ENCODE measurements around the gene TTLL6.
"Not testable (repeated sequence)": the region's sequence is repeated elsewhere in the genome, so short reads cannot be mapped to it uniquely, and the experiment has no call there.

TTLL6 gene

DNA sequence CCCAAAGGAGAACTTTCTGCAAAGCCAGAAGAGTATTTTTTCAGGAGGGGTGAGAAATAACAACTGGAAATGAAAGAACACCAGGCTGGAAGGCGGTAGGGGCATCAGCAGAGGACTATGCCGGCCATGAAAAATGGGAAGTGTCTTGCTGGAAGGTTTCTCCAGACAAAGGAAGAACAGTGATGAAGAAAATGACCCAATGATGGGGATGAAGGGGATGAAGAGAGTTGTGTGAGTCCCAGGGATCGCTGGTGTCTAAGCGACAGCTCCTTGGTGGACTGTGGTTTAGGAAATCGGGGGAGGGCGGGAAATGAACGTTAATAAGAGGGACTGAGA lies 623 bp downstream of the TTLL6 start:
- in situ Hi-C loops (cut with MboI; ENCODE audit: low sequenced_read_pairs): loop anchor here (5.0 kb wide), 1 partner anchor 61 kb away; no protein-coding TSS in a partner anchor

DNA sequence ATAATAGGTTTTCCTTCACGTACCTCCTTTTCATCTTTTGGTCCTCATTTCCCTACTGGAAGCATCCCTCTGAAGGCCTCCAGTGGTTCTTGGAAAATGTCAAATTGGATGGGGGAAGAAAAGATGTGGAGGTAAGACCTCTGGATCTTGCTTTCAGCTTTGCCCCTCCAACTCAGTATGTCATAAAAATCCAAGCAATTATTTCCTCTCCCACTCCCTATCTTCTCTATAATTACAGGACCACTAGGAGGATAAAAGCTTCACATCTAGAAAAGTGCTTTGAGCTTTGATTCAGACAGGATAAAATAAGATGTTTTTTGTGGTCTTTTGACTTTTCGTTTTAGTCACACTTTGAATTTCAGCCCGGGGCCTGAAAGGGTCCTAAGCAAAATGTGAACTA lies 1.7 kb downstream of the TTLL6 start:
- in situ Hi-C loops (cut with MboI; ENCODE audit: low sequenced_read_pairs): loop anchor here (5.0 kb wide), 1 partner anchor 62 kb away; no protein-coding TSS in a partner anchor

DNA sequence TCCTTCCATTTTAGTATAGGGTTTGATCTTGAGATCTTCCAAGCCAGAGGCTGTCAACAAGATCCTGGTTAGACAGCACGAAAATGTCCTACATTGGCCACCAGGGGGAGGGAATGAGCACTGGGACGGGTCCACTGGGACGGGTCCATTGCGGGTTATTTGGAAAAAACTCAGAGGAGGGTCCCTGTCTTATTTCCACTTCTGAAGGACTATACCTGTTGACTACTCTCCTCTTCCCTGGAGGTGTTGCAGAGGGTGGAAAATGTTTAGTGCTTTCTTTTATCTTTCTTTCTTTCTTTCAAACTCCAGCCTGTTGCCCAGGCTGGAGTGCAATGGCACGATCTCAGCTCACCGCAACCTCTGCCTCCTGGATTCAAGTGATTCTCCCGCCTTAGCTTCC lies 2.5 kb downstream of the TTLL6 start:
- in situ Hi-C loops (cut with MboI; ENCODE audit: low sequenced_read_pairs): no loop called here

DNA sequence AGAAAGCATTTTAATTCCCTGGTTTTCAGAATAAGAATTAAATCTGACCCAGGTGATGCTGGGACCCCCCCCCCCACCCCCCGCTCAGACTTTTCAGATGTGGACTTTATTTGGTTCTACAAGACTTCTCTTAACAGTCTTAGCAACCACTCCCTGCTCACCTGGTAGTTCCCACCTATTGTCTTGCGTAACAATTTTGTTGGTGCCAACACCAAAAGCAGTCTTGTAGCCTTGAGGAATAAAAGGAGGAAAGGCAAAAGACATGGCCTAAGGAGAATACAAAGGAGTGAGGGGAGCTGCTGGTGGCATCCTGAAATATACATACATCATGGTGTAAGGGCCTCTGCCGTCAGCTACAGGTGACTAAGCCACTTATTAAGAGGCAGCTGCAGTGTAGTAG lies 5.0 kb downstream of the TTLL6 start:
- in situ Hi-C loops (cut with MboI; ENCODE audit: low sequenced_read_pairs): no loop called here

DNA sequence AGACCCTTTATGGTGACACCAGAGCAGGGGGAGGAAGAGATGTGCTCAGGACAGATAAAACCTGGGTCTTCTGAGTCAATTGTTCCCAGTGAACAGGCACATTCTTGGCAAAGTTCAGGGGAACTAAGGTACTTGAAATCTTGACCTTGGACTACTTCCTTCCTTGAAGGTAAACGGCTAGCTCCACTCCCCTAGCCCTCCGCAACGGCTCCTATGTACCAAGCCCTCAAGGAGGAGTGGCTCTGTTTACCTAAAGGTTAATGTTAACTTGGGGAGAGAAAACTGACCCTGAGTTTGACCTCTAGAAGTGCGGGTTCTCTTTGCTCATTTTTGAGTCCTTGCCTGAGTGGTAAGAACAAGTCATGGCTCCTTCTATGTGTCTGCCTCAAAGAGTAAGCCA lies 7.8 kb downstream of the TTLL6 start:
- in situ Hi-C loops (cut with MboI; ENCODE audit: low sequenced_read_pairs): loop anchor here (10.0 kb wide), 1 partner anchor 134 kb away; no protein-coding TSS in a partner anchor

DNA sequence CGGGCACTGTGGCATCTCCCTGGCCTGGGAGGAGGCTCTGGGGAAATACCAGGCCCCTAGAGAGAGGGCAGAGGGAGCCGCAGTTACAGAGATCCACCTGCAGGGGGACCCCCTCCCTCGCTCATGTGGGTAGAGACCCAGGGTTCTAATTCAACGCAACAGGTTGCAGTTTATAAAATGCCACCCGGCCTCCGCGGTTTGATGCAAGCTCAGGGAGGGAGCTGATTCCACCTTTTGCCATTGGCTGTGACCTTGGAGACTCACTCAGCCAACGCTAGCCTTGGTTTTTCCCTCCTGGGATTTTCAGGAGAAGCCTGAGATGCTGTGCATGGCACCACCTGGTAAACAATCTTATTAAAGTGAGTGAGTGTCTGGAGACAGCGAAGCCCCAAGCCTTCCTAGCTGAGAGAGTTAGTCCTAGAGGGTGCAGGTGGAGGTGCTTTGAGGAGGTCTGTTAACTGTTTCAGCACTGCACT lies 12.1 kb downstream of the TTLL6 start:
- in situ Hi-C loops (cut with MboI; ENCODE audit: low sequenced_read_pairs): loop anchor here (10.0 kb wide), 1 partner anchor 130 kb away; no protein-coding TSS in a partner anchor

DNA sequence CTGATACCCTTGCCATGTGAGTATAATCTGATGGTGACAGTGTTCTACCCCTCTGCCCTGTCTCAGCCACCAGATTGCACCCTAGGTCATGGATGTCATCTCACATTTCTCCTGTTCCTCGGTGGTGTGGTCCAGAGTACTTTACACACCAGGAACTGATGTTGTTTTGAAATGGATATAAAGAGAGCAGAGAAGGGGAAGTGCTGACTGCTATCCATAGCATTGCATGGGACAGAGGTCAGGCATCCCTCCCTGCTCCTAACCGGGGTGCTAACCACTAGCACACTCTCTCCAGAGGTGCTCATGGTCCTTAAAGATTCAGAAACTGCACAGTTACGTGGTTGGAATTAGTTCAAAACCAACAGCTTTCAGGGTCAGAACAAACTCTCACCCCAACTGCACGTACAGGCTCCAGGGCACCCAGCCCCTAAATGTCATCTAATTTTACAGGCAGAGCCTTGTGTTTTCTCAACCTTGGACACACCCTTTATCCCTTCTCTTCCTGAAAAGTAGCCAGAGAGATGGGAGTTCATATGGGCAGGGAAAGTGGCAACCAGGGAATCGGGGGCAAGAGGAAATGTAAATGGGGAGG lies 16.3 kb downstream of the TTLL6 start:
- in situ Hi-C loops (cut with MboI; ENCODE audit: low sequenced_read_pairs): loop anchor here (10.0 kb wide), 1 partner anchor 126 kb away; no protein-coding TSS in a partner anchor

DNA sequence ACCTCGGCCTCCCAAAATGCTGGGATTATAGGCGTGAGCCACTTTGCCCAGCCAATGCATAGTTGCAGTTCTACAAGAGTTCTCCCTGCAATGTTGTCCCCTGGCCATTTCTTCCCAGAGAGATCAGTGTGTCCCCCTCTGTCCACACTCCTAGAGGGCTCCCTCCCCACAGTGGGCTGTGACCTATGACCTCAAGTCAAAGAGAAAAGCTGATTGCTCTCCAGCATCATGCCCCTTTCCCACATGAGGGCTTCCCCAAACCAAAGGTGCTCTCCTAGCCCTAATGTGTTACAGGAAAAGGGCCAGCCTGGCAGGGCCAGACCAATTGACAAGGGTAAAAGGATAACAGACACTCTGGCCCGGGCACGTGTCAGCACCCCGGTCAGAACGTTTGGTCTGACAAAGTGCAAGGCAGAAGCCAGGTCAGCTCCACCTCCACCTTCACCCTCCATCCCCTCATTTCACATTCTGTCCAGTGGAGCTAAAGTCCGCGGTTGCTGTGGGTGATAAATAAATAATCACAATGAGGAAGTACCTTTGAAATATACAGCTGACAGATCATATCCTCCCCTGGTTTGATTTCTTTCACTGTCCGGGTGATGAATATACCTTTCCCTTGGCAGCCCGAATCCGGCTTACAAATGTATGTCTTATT lies 17.8 kb downstream of the TTLL6 start:
- in situ Hi-C loops (cut with MboI; ENCODE audit: low sequenced_read_pairs): no loop called here

DNA sequence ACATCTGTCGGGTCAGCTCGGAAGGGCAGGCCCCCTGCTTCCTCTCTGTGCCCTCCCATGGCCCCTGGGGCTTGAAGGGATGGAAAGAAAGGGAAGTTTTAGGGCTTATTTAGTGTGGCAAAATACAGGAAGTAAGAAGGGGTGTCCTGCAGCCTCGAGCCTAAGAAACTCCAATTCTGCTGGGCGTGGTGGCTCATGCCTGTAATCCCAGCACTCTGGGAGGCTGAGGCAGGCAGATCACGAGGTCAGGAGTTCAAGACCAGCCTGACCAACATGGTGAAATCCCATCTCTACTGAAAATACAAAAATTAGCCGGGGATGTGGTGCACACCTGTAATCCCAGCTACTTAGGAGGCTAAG lies 20.9 kb downstream of the TTLL6 start:
- in situ Hi-C loops (cut with MboI; ENCODE audit: low sequenced_read_pairs): not testable (repeated sequence)

DNA sequence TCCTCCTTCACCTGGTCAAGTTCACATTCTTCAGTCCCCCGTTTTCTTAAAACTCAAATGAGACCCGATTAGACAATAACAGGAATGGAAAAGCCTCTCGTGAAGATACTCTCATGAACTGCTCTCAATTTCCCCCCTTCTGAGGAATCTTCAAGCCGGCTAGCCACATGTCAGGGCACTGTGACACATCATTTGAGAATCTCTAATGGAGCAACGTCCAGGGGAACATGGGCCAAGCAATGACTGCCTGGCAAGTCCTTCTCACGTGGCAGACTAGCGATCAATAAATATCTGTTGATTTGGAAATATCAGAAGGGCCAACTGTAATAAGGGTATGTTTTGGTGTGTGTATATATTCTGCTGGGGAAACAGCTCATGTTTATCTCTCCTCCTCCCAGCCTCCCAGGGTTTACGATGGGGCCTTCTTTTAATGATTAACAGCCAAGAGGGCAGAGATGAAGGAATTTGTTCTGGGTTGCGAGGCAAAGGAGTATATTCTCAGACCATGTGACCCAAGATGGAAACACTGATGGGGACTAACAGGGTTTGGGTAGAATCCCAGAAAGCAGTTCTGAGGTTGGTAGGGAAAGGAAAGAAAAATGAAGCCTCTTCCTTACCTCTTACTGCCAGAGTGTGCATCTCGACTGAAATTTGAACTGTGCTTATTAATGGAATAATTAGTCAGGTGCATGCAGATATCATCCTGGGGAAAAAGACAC lies 21.4 kb downstream of the TTLL6 start:
- in situ Hi-C loops (cut with MboI; ENCODE audit: low sequenced_read_pairs): no loop called here

DNA sequence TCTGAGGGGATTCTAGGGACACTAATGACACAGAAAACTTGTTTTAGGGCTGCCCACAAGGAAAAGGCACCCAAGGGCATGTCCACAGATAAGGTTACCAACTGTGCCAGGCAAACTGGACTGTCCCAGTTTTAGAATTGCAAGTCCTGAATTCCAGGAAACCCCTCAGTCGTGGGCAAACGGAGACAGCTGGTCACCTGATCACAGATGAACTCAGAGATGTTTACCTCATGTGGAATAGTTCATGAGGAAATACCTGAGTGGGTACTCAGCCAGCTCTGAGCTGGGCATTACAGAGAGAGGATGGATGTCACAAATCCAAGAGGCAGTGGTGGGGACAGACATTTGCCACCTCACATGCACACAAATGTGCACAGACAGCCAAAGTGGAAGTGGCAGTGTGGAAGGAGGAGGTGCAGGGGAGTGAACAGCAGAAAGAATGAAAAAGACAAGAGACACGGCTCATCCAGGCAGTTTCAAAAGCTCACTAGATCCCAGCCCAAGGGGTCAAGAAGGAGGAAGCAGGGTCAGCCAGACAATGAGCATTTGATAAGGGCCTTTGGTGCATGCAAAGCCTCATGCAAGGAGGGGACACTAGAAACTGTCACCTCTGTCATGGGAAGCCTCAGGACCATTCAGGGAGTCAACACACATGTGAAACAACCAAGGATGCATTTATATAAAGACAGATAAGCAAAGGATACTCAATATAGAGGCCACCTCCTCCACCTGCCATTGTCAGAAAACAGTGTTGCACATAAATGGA lies 24.8 kb downstream of the TTLL6 start:
- in situ Hi-C loops (cut with MboI; ENCODE audit: low sequenced_read_pairs): no loop called here

DNA sequence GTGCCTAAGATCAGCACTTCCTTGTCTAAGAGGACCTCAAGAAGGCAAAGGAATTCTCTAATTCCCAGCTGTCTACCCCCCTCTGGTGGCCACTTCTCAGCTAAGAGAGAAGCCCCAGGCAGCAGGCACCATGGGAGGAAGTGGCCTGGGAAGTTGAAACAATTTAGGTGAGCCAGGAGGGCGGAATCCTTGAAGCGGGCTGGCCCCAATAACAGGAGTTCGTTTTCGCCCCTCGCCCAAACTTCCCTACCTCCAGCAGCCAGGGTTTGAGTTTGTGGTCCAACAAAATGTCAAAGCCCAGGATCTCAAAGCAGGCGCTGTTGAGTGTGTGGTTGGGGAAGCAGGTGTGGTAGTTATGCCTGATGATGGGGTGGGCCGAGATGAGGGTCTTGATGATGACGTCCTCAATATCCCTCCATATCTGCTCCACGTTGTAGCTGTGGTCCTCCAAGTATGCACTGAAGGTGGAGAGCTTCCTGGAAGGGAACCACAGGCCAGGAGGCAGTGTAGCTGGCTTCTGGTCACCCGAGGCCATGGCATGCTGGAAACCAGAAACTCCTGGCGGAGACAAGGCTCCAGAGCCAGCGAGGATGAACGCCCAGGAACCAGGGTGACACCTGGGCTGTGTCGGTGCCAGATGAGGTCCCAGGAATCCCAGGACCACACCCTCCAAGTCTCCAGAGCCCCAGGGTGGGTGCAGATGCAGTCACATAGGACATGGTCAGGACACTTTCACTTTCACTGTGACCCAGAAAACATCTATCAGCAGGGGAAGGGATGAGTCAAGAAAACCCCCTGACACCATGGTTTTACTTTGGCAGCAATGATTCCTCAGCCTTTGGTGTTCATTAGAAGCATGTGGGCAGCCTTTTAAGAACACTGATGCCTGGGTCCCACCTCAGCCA lies 25.6 kb downstream of the TTLL6 start:
- in situ Hi-C loops (cut with MboI; ENCODE audit: low sequenced_read_pairs): no loop called here

DNA sequence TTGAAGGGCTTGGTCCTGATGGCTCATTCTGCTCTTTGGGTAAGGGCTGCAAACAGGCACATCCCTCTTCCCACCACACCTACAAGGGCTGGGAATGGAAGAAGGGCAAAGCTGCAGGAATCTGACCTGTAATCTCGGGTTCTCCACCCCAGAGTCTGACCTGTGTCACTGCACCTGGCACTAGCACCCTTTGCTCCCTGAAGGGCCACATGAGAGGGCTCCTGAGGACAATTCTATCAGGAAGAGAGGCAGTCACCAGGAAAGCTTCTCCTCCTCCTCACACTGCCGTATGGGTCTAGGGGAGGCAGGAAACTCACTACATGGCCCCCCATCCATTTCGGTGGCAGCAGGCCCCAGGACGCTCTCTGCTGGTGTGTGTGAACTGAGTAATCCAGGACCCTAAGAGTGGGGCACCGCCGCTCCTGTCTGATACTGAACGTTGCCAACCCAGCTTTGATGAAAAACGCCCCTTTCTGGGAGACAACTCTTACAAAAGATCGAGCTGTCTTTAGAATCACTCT lies 26.4 kb downstream of the TTLL6 start:
- in situ Hi-C loops (cut with MboI; ENCODE audit: low sequenced_read_pairs): no loop called here

DNA sequence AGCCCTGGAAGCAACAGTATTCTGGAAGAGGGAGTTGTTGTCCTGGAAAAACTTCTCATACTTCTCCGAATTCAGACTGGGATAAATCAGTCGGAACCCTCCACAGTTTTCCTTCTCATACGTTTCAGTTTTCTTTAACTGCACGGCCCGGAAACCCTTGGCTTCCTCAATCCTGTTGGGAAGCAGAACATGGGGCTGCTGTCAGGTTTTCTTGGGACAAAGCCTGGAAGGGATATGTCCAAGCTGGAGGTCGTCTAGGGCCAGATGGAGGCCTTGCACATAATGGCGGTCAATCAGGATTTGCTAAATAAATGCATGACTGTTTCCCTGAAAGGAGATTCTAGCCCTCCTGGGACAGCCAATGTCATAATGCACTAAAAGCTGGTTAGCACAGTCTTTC lies 29.2 kb downstream of the TTLL6 start:
- in situ Hi-C loops (cut with MboI; ENCODE audit: low sequenced_read_pairs): no loop called here

DNA sequence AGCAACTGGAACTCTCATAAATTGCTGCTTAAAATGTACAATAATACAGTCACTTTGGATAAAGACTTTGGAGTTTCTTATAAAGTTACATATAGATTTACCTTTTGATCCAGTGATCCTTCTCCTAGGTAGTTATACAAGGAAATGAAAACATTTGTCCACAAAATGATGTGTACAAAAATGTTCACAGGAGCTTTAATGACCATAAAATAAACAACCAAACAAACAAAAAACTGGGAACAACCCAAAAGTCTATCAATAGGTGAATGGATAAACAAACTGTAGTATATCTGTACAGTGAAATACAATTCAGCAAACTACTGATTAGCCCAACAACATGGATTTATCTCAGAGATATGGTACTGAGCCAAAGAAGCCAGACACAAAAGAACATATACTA lies 37.6 kb downstream of the TTLL6 start:
- in situ Hi-C loops (cut with MboI; ENCODE audit: low sequenced_read_pairs): no loop called here

DNA sequence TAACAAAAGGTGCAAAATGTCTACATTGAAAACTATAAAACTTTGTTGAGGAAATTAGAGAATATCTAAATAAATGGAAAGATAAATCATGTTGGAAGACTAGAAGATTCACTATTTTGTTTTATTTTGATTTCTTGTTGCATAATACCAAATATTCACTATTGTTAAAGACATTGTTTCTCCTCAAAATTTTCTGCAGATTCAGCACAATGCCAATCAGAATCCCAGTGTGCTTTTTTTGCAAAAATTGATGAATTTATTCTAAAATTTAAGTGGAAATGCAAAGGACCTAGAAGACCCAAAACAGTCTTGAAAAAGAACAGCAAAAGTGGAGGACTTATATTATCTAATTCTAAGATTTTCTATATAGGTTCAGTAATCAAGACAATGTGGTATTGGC lies 40.4 kb downstream of the TTLL6 start:
- in situ Hi-C loops (cut with MboI; ENCODE audit: low sequenced_read_pairs): no loop called here

DNA sequence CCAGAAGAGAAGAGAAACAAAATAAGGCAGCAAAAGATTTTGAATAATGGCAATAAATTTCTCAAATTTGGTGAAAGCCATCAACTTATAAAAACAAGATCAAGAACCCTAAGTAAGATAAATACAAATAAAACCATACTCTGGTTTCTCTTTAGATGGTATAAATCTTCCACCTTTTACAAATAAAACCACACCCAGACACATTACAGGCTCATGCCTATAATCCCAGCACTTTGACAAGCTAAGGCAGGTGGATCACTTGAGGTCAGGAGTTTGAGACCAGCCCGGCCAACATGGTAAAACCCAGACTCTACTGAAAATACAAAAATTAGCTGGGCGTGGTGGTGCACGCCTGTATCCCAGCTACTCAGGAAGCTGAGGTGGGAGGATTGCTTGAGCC lies 43.8 kb downstream of the TTLL6 start:
- in situ Hi-C loops (cut with MboI; ENCODE audit: low sequenced_read_pairs): no loop called here

DNA sequence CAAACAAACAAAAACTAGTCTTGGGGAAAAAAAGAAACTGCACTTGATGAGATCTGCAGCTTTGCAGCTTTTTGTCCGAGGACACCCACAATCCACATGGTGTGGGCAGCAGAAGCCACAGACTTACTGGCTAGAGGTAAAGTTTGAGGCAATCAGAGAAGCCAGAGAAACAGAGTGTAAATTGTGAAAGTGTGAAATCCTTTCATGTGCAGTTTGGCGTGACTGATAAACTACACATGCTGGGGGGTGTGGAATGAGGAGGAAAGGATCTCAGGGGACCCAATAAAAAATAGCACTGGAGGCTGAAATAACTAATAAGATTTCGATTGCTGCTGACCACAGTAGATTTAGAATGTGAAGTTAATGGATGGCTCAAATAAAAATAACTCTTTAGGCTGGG lies 46.1 kb downstream of the TTLL6 start:
- in situ Hi-C loops (cut with MboI; ENCODE audit: low sequenced_read_pairs): no loop called here

DNA sequence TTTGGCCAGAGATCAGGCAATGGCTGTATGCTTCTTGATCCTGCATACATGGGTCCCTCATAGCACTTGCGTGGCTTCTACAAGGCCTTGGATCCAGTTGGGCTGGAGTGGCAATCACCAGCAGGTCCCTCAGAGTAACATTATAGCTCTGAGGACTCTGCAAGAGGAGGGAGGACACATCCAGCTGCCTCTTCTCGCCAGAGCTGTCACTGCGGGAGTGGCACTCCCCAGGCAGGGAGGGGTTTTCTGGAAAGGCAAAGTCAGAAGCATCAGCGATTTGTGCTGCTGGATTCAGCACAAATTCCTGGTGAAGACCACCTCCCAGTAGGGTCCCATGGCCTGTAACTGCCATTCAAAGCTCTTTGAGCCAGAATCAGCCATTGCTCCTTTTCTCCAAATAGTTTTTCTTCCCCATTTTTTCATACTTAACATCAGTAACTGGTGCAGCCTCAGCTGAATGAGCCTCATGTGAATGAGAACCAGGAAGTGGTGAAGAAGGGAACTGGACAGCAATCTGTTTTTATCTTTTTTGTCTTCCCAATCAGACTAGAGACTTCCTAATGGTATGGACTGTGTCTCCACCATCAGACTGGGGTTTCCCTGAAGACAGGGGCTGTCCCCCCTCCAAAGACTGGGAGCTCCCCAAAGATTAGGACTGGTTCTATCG lies 47.9 kb downstream of the TTLL6 start:
- in situ Hi-C loops (cut with MboI; ENCODE audit: low sequenced_read_pairs): no loop called here

Data from HL-60/S4 treated with retinoic acid at 250 ng/mL for 4 days and 3 days (cell line).